ENCODE data around the gene PRR20A.
"Not testable (repeated sequence)": the region's sequence is repeated elsewhere in the genome, so short reads cannot be mapped to it uniquely, and the experiment has no call there.

Gene PRR20A

GRCh38 chr13:57138988-57139387 is 1.7 kb upstream of the PRR20A start:
- no peak for TF ChIP-seq CTCF (IDR thresholded peaks at IDR 0.05)
- Mint-ChIP-seq H3K4me3 (no peak overlapping the region), H3K27me3 (ENCODE audit: low read depth, poor library complexity) (no peaks in the 10 kb centered on the region), H3K27ac (no peak overlapping the region), H3K36me3 (ENCODE audit: low read depth) (no peaks in the 10 kb centered on the region), H3K9me3 (peaks cover 7% of the 10 kb centered on the region), H3K4me1 (no peaks in the 10 kb centered on the region)
- DNase-seq: no peak

DNA sequence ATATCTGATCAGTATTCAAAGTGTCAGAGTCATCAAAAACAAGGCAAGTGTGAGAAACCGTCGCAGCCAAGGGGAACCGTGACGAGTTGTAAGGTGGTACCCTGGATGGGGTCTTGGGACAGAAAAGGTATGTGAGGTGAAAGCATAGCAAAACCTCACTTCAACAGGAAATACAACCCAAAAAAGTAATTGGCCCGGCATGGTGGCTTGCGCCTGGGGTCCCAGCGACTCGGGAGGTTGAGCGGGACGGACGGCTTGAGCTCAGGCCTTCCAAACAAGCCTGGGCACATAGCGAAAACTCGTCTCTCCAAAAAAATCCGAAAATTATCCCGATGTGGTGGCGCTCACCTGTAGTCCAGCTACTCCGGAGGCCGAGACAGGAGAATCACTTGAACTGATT is 937 bp upstream of the PRR20A start:
- not testable (repeated sequence) for H3K9me3 Mint-ChIP-seq; H3K36me3 Mint-ChIP-seq (ENCODE audit: low read depth); H3K4me3 Mint-ChIP-seq; H3K4me1 Mint-ChIP-seq; H3K27me3 Mint-ChIP-seq (ENCODE audit: low read depth, poor library complexity); DNase-seq; H3K27ac Mint-ChIP-seq

GRCh38 chr13:57147188-57147587 is 6.5 kb downstream of the PRR20A start, which contains the start of gene PRR20B:
Gene PRR20B, plus strand, starts transcription at chr13:57147488. Its CDS starts 387 bp downstream, at chr13:57147875.
- H3K27me3 Mint-ChIP-seq (ENCODE audit: low read depth, poor library complexity); H3K36me3 Mint-ChIP-seq (ENCODE audit: low read depth); H3K4me3 Mint-ChIP-seq; H3K9me3 Mint-ChIP-seq; H3K27ac Mint-ChIP-seq; H3K4me1 Mint-ChIP-seq; DNase-seq: not testable (repeated sequence)

DNA sequence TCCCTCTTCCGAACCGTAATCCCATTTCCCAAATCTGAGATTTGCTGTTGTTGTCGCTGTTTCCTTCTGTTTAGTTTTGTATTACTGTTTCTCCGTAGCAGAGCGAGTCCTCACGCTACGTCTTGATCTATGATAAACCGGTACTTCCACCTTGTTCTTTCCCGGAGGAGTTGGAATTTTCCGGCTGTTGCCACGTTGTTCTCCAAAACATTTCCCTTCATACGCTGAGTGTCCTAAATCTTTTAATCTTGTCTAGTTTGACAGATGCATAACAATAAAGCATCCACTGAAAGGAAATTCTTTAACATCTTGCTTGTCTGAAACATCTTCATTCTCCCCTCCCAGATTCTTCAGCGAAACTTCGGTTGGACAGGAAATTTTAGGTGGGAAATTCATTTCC is 7.4 kb downstream of the PRR20A start:
- not testable (repeated sequence) for H3K9me3 Mint-ChIP-seq; DNase-seq; H3K4me3 Mint-ChIP-seq; H3K4me1 Mint-ChIP-seq; H3K27ac Mint-ChIP-seq; H3K27me3 Mint-ChIP-seq (ENCODE audit: low read depth, poor library complexity); H3K36me3 Mint-ChIP-seq (ENCODE audit: low read depth)

DNA sequence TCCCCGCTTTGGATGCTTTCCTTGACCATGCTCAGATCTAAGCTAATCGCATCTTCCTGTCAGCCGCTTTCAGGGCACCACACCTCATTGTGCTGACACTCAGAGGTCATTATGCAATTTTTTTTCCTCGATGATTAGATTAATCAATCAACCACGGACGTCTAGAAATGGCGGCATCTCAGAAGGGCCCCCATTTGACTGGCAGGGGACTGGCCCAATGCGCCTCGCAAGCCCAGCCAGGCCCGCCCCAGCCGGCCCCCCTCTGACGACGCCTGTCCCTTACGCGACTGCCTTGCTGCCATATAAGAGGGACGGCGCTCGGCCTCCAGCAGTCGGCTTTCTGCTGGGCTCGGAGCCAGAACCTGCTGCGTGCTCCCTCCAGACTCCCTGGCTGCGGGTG is 13.0 kb downstream of the PRR20A start, which contains the start of gene PRR20C:
TSS of gene PRR20C (plus strand) at position 301 of the 400 bp plus-strand sequence. CDS start 387 bp downstream, outside the sequence.
- not testable (repeated sequence) for H3K4me1 Mint-ChIP-seq; H3K9me3 Mint-ChIP-seq; H3K27ac Mint-ChIP-seq; DNase-seq; H3K27me3 Mint-ChIP-seq (ENCODE audit: low read depth, poor library complexity); H3K4me3 Mint-ChIP-seq; H3K36me3 Mint-ChIP-seq (ENCODE audit: low read depth)

GRCh38 chr13:57160332-57160731 is 19.6 kb downstream of the PRR20A start, which contains the start of gene PRR20D:
Gene PRR20D, plus strand, starts transcription at chr13:57160632. Its CDS starts 387 bp downstream, at chr13:57161019.
- H3K9me3 Mint-ChIP-seq; DNase-seq; H3K36me3 Mint-ChIP-seq (ENCODE audit: low read depth); H3K4me3 Mint-ChIP-seq; H3K27me3 Mint-ChIP-seq (ENCODE audit: low read depth, poor library complexity); H3K27ac Mint-ChIP-seq; H3K4me1 Mint-ChIP-seq: not testable (repeated sequence)

DNA sequence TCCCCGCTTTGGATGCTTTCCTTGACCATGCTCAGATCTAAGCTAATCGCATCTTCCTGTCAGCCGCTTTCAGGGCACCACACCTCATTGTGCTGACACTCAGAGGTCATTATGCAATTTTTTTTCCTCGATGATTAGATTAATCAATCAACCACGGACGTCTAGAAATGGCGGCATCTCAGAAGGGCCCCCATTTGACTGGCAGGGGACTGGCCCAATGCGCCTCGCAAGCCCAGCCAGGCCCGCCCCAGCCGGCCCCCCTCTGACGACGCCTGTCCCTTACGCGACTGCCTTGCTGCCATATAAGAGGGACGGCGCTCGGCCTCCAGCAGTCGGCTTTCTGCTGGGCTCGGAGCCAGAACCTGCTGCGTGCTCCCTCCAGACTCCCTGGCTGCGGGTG is 26.2 kb downstream of the PRR20A start, which contains the start of gene PRR20E:
TSS of gene PRR20E (plus strand) at position 301 of the 400 bp plus-strand sequence. CDS start 387 bp downstream, outside the sequence.
- not testable (repeated sequence) for H3K36me3 Mint-ChIP-seq (ENCODE audit: low read depth); H3K9me3 Mint-ChIP-seq; H3K27ac Mint-ChIP-seq; H3K4me3 Mint-ChIP-seq; H3K27me3 Mint-ChIP-seq (ENCODE audit: low read depth, poor library complexity); H3K4me1 Mint-ChIP-seq; DNase-seq

GRCh38 chr13:57191667-57192066 is 50.9 kb downstream of the PRR20A start:
- Mint-ChIP-seq H3K27me3 (ENCODE audit: low read depth, poor library complexity) (no peaks in the 10 kb centered on the region), H3K4me3 (no peak overlapping the region), H3K27ac (no peak overlapping the region), H3K36me3 (ENCODE audit: low read depth) (no peaks in the 10 kb centered on the region), H3K9me3 (no peaks in the 10 kb centered on the region), H3K4me1 (no peaks in the 10 kb centered on the region)
- no peak for DNase-seq
- TF ChIP-seq CTCF (IDR thresholded peaks at IDR 0.05): no peak
